DND-41 (cell line): ENCODE measurements around the gene TBC1D17.

Experiments
- CTCF ChIP-seq: IDR thresholded peaks from 2 replicates; pipeline ENCODE4 v1.5.1; 2012; ENCODE audit warnings: borderline replicate concordance, low read length, moderate library complexity, mild to moderate bottlenecking; ENCODE audit not compliant: poor library complexity, severe bottlenecking; ENCODE audit errors: extremely low read depth
- EZH2 ChIP-seq: IDR thresholded peaks from 3 replicates; pipeline ENCODE4 v1.6.1; 2012; ENCODE audit warnings: borderline replicate concordance, low read depth, mild to moderate bottlenecking, moderate library complexity, low read length, inconsistent platforms; ENCODE audit not compliant: severe bottlenecking

- no peak for TF ChIP-seq CTCF
- no peak for TF ChIP-seq EZH2
These were observed 16.6 kb downstream of the TBC1D17 start for GRCh38 chr19:49894011-49894664.
